ENCODE data around the gene GPATCH8. TPM values are rescaled to one million over a fixed set of nuclear protein-coding genes. Genes with fewer than 3 reads are reported as not detected.
A peak's percentile ranks its signal among the peaks of the same experiment; 100 is the strongest.

The GPATCH8 gene
- total and polyA plus RNA-seq, 10 donors = 4.8 to 66.3 (median 57.9) TPM

DNA sequence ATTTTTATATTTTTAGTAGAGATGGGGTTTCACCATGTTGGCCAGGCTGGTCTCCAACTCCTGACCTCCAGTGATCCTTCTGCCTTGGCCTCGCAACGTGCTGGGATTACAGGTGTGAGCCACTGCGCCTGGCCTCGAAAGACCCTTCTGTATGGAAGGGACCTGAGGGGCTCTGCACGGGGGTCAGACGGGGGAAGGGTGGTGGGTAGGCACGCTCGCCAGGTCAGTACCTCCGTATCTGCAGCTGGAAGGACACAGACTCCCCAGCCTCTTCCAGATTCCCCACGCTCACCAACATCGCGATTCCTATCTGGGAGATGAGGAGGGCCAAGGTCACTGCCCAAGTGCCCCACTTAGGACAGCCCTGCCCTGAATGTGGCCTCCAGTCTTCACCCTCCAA is 126.4 kb downstream of the GPATCH8 start:
- Histone ChIP-seq H3K36me3 (no peaks in the 10 kb centered on the region), H3K9me3 (no peaks in the 10 kb centered on the region), H3K4me1 (peaks cover 0 to 16% (median 6%) of the 10 kb centered on the region in 6 donors), H3K27ac (no peak overlapping the region), H3K4me3 (no peak overlapping the region), H3K27me3 (replicated peaks in 1 of 7) (peaks cover 0 to 75% (median 5%) of the 10 kb centered on the region in 7 donors)
- intact Hi-C loops (cut with DNase I; ENCODE audit: low total_unique reads) = no loop called here
- DNase-seq = no peak
- 81 to 88% (median 86%) methylated on average over 12 of the region's 12 CpGs for WGBS, 5 donors
- TF ChIP-seq POLR2AphosphoS5 (IDR thresholded peaks at IDR 0.05) (no peak), CTCF (IDR thresholded peaks at IDR 0.05 in 8 of 11, conservative IDR thresholded peaks at IDR 0.05 in 3 of 11) (no peak), POLR2A (IDR thresholded peaks at IDR 0.05) (no peak)

DNA sequence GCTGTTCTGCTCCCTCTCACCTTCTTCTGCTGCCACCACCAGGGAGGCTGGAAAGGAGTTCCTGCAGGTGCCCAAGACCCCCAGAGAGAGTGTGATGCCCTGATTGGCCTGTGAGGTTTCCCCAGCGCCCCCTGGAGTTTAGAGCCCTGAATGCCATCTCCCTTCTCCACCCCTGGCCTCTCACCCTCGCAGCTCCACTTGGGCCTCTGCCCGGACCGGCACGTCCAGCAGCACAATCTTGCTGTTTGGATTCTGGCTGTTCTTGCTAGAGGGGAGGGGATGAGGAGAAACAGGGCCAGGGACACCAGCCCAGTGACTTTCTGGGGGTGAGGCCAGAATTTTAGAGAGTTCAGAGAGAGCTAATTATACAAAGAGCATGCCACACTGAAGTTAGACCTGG is 127.1 kb downstream of the GPATCH8 start:
- Histone ChIP-seq H3K36me3 (no peaks in the 10 kb centered on the region), H3K27me3 (replicated peaks in 1 of 7) (peaks cover 0 to 77% (median 5%) of the 10 kb centered on the region in 7 donors), H3K4me3 (no peak overlapping the region), H3K27ac (no peak overlapping the region), H3K9me3 (no peaks in the 10 kb centered on the region), H3K4me1 (peaks cover 0 to 16% (median 6%) of the 10 kb centered on the region in 6 donors)
- no peak for DNase-seq
- 30 to 62% (median 48%) methylated on average over 5 of the region's 5 CpGs for WGBS, 5 donors
- TF ChIP-seq CTCF (IDR thresholded peaks at IDR 0.05 in 8 of 11, conservative IDR thresholded peaks at IDR 0.05 in 3 of 11) = peak in 5 of 11 experiments; percentile 13 to 42 (median 37)
- no peak for TF ChIP-seq POLR2AphosphoS5 (IDR thresholded peaks at IDR 0.05)
- TF ChIP-seq POLR2A (IDR thresholded peaks at IDR 0.05) = no peak
- intact Hi-C loops (cut with DNase I; ENCODE audit: low total_unique reads) = no loop called here

DNA sequence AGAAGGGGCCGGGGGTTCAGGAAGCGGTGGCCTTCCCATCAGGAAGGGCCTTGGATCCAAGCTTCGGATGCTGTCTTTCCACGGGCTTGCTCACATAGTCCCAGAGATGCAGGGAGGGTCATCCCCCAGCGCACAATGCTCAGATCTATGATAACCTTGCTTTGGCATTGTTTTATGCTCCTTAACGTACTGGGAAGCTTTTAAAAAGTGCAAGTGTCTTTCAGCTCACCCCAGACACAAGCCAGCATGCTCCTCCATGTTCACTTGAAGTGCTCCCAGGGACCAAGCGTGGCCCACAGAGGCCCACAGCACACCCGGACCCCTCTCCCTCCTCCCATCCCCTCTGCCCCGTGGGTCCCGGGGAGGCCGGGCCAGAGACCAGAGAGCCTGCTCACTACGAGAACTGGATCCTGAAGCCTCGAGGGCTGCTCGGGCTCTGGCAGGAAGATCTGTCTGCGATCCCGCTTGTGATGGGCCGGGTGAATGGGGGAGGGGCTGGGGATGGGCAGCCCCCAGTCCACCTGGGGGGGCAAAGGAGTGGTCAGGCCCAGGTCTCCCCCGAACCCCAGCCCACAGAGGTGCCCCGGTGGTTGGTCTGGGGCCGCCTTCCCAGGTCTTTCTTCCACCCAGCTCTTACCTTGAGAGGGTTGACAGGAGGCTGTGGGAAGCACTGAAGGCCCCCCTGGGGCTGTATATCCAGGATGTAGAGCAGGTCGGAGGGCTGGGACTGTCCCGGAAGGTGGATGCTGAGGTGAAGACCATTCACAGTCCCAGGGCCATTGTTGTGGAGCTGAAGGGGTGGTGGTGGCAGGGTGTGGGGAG is 127.8 kb downstream of the GPATCH8 start:
- Histone ChIP-seq H3K4me1 (peaks cover 0 to 16% (median 6%) of the 10 kb centered on the region in 6 donors), H3K27ac (no peak overlapping the region), H3K4me3 (peak overlapping the region in 1 of 8 donors; percentile 14), H3K36me3 (no peaks in the 10 kb centered on the region), H3K9me3 (no peaks in the 10 kb centered on the region), H3K27me3 (replicated peaks in 1 of 7) (peaks cover 0 to 79% (median 0%) of the 10 kb centered on the region in 7 donors)
- DNase-seq = no peak
- WGBS, 5 donors = 42 to 56% (median 52%) methylated on average over 7 to 22 of the region's 22 CpGs
- TF ChIP-seq POLR2A (IDR thresholded peaks at IDR 0.05) (no peak), POLR2AphosphoS5 (IDR thresholded peaks at IDR 0.05) (no peak), CTCF (IDR thresholded peaks at IDR 0.05 in 8 of 11, conservative IDR thresholded peaks at IDR 0.05 in 3 of 11) (no peak)
- intact Hi-C loops (cut with DNase I; ENCODE audit: low total_unique reads) = no loop called here
